ENCODE results near the gene PHLDB1.

The PHLDB1 gene

GRCh38 chr11:118671254-118671653 is 63.8 kb downstream of the PHLDB1 start:
- Histone ChIP-seq H3K36me3 (ENCODE audit: insufficient read depth, low read length) (no peaks in the 10 kb centered on the region), H4K20me1 (ENCODE audit: insufficient read depth, low read length) (no peaks in the 10 kb centered on the region), H3K9ac (ENCODE audit: low read depth, low read length) (no peak overlapping the region), H3K4me3 (ENCODE audit: low read depth in 1 of 2, low read length in 2 of 2) (no peak overlapping the region), H3K27me3 (ENCODE audit: insufficient read depth, low read length, poor library complexity) (peaks cover 9% of the 10 kb centered on the region), H3K79me2 (ENCODE audit: insufficient read depth, low read length) (no peaks in the 10 kb centered on the region), H3K9me3 (ENCODE audit: insufficient read depth, low read length, severe bottlenecking) (no peaks in the 10 kb centered on the region), H2AFZ (ENCODE audit: low read depth, low read length) (no peak overlapping the region), H3K4me2 (ENCODE audit: insufficient read depth, low read length) (no peak overlapping the region), H3K4me1 (ENCODE audit: insufficient read depth, low read length) (no peaks in the 10 kb centered on the region), H3K27ac (ENCODE audit: low read length) (no peak overlapping the region)
- ATAC-seq (ENCODE audit: insufficient read depth, low read depth): no peak
- TF ChIP-seq CTCF (IDR thresholded peaks at IDR 0.05; ENCODE audit: borderline replicate concordance, extremely low read depth, low read length, poor library complexity, severe bottlenecking) (no peak), EZH2 (IDR thresholded peaks at IDR 0.05; ENCODE audit: borderline replicate concordance, low read depth, low read length, severe bottlenecking) (no peak)
- DNase-seq: no peak

GRCh38 chr11:118672846-118673245 is 65.4 kb downstream of the PHLDB1 start:
- Histone ChIP-seq H3K4me1 (ENCODE audit: insufficient read depth, low read length) (no peaks in the 10 kb centered on the region), H3K27me3 (ENCODE audit: insufficient read depth, low read length, poor library complexity) (peaks cover 9% of the 10 kb centered on the region), H3K9me3 (ENCODE audit: insufficient read depth, low read length, severe bottlenecking) (no peaks in the 10 kb centered on the region), H4K20me1 (ENCODE audit: insufficient read depth, low read length) (no peaks in the 10 kb centered on the region), H3K4me2 (ENCODE audit: insufficient read depth, low read length) (no peak overlapping the region), H3K4me3 (ENCODE audit: low read depth in 1 of 2, low read length in 2 of 2) (no peak overlapping the region), H3K9ac (ENCODE audit: low read depth, low read length) (no peak overlapping the region), H3K79me2 (ENCODE audit: insufficient read depth, low read length) (no peaks in the 10 kb centered on the region), H3K27ac (ENCODE audit: low read length) (no peak overlapping the region), H2AFZ (ENCODE audit: low read depth, low read length) (no peak overlapping the region), H3K36me3 (ENCODE audit: insufficient read depth, low read length) (no peaks in the 10 kb centered on the region)
- ATAC-seq (ENCODE audit: insufficient read depth, low read depth) (no peak), DNase-seq (no peak)
- no peak for TF ChIP-seq EZH2 (IDR thresholded peaks at IDR 0.05; ENCODE audit: borderline replicate concordance, low read depth, low read length, severe bottlenecking)
- TF ChIP-seq CTCF (IDR thresholded peaks at IDR 0.05; ENCODE audit: borderline replicate concordance, extremely low read depth, low read length, poor library complexity, severe bottlenecking): no peak

- no peak overlapping the region for H3K4me2 ChIP-seq (ENCODE audit: insufficient read depth, low read length)
- H2AFZ ChIP-seq (ENCODE audit: low read depth, low read length): no peak overlapping the region
- no peaks in the 10 kb centered on the region for H3K9me3 ChIP-seq (ENCODE audit: insufficient read depth, low read length, severe bottlenecking)
- H3K4me1 ChIP-seq (ENCODE audit: insufficient read depth, low read length): no peaks in the 10 kb centered on the region
- no peaks in the 10 kb centered on the region for H4K20me1 ChIP-seq (ENCODE audit: insufficient read depth, low read length)
- H3K4me3 ChIP-seq (ENCODE audit: low read depth in 1 of 2, low read length in 2 of 2): no peak overlapping the region
- H3K27me3 ChIP-seq (ENCODE audit: insufficient read depth, low read length, poor library complexity): peaks cover 9% of the 10 kb centered on the region
- no peaks in the 10 kb centered on the region for H3K79me2 ChIP-seq (ENCODE audit: insufficient read depth, low read length)
- no peak overlapping the region for H3K9ac ChIP-seq (ENCODE audit: low read depth, low read length)
- no peak for DNase-seq
- H3K36me3 ChIP-seq (ENCODE audit: insufficient read depth, low read length): no peaks in the 10 kb centered on the region
- no peak for ATAC-seq (ENCODE audit: insufficient read depth, low read depth)
- TF ChIP-seq CTCF (IDR thresholded peaks at IDR 0.05; ENCODE audit: borderline replicate concordance, extremely low read depth, low read length, poor library complexity, severe bottlenecking) (no peak), EZH2 (IDR thresholded peaks at IDR 0.05; ENCODE audit: borderline replicate concordance, low read depth, low read length, severe bottlenecking) (no peak)
- H3K27ac ChIP-seq (ENCODE audit: low read length): no peak overlapping the region
Measured at GRCh38 chr11:118673361-118674081, 66.1 kb downstream of the PHLDB1 start.

Measured in DND-41 (cell line).